NT2/D1 (cell line): ENCODE data around the gene NLRP11.

ENCODE experiments used
- DNase-seq: peaks from one replicate; pipeline ENCODE4 v3.0.0-alpha.2; 2011; ENCODE audit warnings: low read depth, low spot score
- H3K27me3 ChIP-seq: 2 replicates; pipeline ENCODE4 v1.6.0; 2011; ENCODE audit warnings: mild to moderate bottlenecking; ENCODE audit not compliant: insufficient read length, insufficient read depth
- H3K36me3 ChIP-seq: 2 replicates; pipeline ENCODE4 v1.6.1; 2011; ENCODE audit warnings: mild to moderate bottlenecking, low read length, mixed read lengths; ENCODE audit not compliant: insufficient read depth, insufficient read length
- H3K4me1 ChIP-seq: 2 replicates; pipeline ENCODE4 v1.5.1; 2011; ENCODE audit not compliant: insufficient read depth, insufficient read length
- H3K4me3 ChIP-seq: 2 replicates; pipeline ENCODE4 v1.5.1; 2011; ENCODE audit warnings: low read depth; ENCODE audit not compliant: insufficient read length
- H3K9ac ChIP-seq: 2 replicates; pipeline ENCODE4 v1.6.0; 2011; ENCODE audit warnings: low read depth; ENCODE audit not compliant: insufficient read length
- H3K9me3 ChIP-seq: 2 replicates; pipeline ENCODE4 v1.5.1; 2011; ENCODE audit warnings: mild to moderate bottlenecking, low read length; ENCODE audit not compliant: insufficient read depth
- SUZ12 ChIP-seq: IDR thresholded peaks from 2 replicates; pipeline ENCODE4 v1.6.1; 2011; ENCODE audit not compliant: insufficient read length, insufficient read depth; ENCODE audit errors: extremely low read depth
- YY1 ChIP-seq: IDR thresholded peaks from 2 replicates; pipeline ENCODE4 v1.6.1; 2011; ENCODE audit not compliant: insufficient read length, insufficient read depth
- ZNF274 ChIP-seq: IDR thresholded peaks from 2 replicates; pipeline ENCODE4 v1.6.1; 2011; ENCODE audit warnings: mild to moderate bottlenecking, low read depth, low read length

The NLRP11 gene

GRCh38 chr19:55753401-55753800 lies 78.4 kb downstream of the NLRP11 start:
- Histone ChIP-seq H3K4me1 (no peaks in the 10 kb centered on the region), H3K9me3 (no peaks in the 10 kb centered on the region), H3K27me3 (no peaks in the 10 kb centered on the region), H3K9ac (no peak overlapping the region), H3K4me3 (no peak overlapping the region), H3K36me3 (no peaks in the 10 kb centered on the region)
- DNase-seq: no peak
- TF ChIP-seq SUZ12 (no peak), ZNF274 (no peak), YY1 (no peak)

GRCh38 chr19:55750715-55751114 lies 81.1 kb downstream of the NLRP11 start:
- Histone ChIP-seq H3K27me3 (no peaks in the 10 kb centered on the region), H3K9me3 (no peaks in the 10 kb centered on the region), H3K9ac (no peak overlapping the region), H3K4me3 (no peak overlapping the region), H3K36me3 (no peaks in the 10 kb centered on the region), H3K4me1 (no peaks in the 10 kb centered on the region)
- TF ChIP-seq SUZ12 (no peak), YY1 (no peak), ZNF274 (no peak)
- DNase-seq: no peak

- no peak for DNase-seq
- Histone ChIP-seq H3K9me3 (no peaks in the 10 kb centered on the region), H3K4me1 (no peaks in the 10 kb centered on the region), H3K9ac (no peak within 1 kb of the TSS), H3K4me3 (no peak within 1 kb of the TSS), H3K27me3 (no peaks in the 10 kb centered on the region), H3K36me3 (no peaks in the 10 kb centered on the region)
- TF ChIP-seq ZNF274 (no peak), YY1 (no peak), SUZ12 (no peak)
These were observed 93.5 kb downstream of the NLRP11 start, which contains the start of gene NLRP9 for GRCh38 chr19:55738302-55738701. Gene NLRP9 (minus strand): TSS chr19:55738402. CDS start chr19:55738374, 28 bp downstream.
